H1 (cell line): ENCODE results near the gene TBK1. TPM values are rescaled to one million over a fixed set of nuclear protein-coding genes. Genes with fewer than 3 reads are reported as not detected.
A peak's percentile ranks its signal among the peaks of the same experiment; 100 is the strongest.

Experiments
- CTCF ChIA-PET: fragments of 300-600 bp; sonication (Branson Sonifier 250); formaldehyde crosslinking; loops from one replicate; lab custom pipeline; 2021; ENCODE audit not compliant: partially characterized antibody; lab: Charles Lee
- POLR2A ChIA-PET: fragments of 300-600 bp; sonication (Branson Sonifier 250); formaldehyde crosslinking; loops from one replicate; lab custom pipeline; 2021; ENCODE audit warnings: inconsistent platforms; ENCODE audit not compliant: partially characterized antibody; lab: Charles Lee
- DNase-seq, 2 experiments: peaks; one replicate each; pipeline versions ENCODE4 v3.0.0 to v3.0.0-alpha.2; 2010 to 2022; ENCODE audit warnings: low spot score in 2 of 2, low read depth in 1 of 2, mixed read lengths in 1 of 2
- FAIRE-seq: peaks from 2 replicates; lab custom pipeline; 2011; peaks lifted over from hg19 to GRCh38; lab: Jason Lieb, UNC
- H2AFZ ChIP-seq: 2 replicates; pipeline ENCODE4 v1.8.1; 2012; ENCODE audit warnings: low read length, inconsistent platforms
- H2AK5ac ChIP-seq: 2 replicates; pipeline ENCODE4 v1.6.1; 2013; ENCODE audit warnings: low read depth, low read length
- H2BK120ac ChIP-seq: replicated peaks from 2 replicates; pipeline ENCODE3; 2013; ENCODE audit warnings: low read depth, low read length, inconsistent platforms
- H2BK12ac ChIP-seq: 2 replicates; pipeline ENCODE4 v1.6.1; 2013; ENCODE audit warnings: low read depth, low read length
- H2BK15ac ChIP-seq: 2 replicates; pipeline ENCODE4 v1.6.1; 2013; ENCODE audit warnings: low read length
- H2BK20ac ChIP-seq: 2 replicates; pipeline ENCODE4 v1.6.1; 2013; ENCODE audit warnings: low read length
- H2BK5ac ChIP-seq: 2 replicates; pipeline ENCODE4 v1.6.1; 2013; ENCODE audit warnings: low read depth, low read length
- H3K14ac ChIP-seq: 2 replicates; pipeline ENCODE4 v1.6.1; 2013; ENCODE audit warnings: inconsistent platforms; ENCODE audit not compliant: insufficient read length
- H3K18ac ChIP-seq: 2 replicates; pipeline ENCODE4 v1.6.1; 2013; ENCODE audit warnings: low read length; ENCODE audit errors: extremely low read depth
- H3K23ac ChIP-seq: 2 replicates; pipeline ENCODE4 v1.6.1; 2013; ENCODE audit warnings: inconsistent platforms; ENCODE audit not compliant: insufficient read length
- H3K23me2 ChIP-seq: 2 replicates; pipeline ENCODE4 v1.6.1; 2013; ENCODE audit warnings: low read depth, low read length
- H3K27ac ChIP-seq: 2 replicates; pipeline ENCODE4 v1.6.1; 2011; ENCODE audit warnings: low read depth, low read length, inconsistent platforms
- H3K27me3 ChIP-seq, 4 experiments: replicated peaks in 1 of 4; 1 replicate in 1 of 4; 2 replicates in 3 of 4; pipeline versions ENCODE4 v1.6.1 to v1.8.1; 2011 to 2013; ENCODE audit warnings: low read length in 3 of 4, mild to moderate bottlenecking in 3 of 4, inconsistent platforms in 2 of 4, mixed read lengths in 2 of 4, moderate library complexity in 1 of 4; ENCODE audit not compliant: control insufficient read depth in 3 of 4, insufficient read depth in 3 of 4; ENCODE audit errors: extremely low read depth in 1 of 4
- H3K36me3 ChIP-seq, 4 experiments: 2 replicates each; pipeline versions ENCODE4 v1.6.1 to v1.8.1; 2011 to 2013; ENCODE audit warnings: mild to moderate bottlenecking in 4 of 4, low read length in 3 of 4, moderate library complexity in 2 of 4, control low read depth in 1 of 4, inconsistent platforms in 1 of 4; ENCODE audit not compliant: insufficient read depth in 4 of 4, control insufficient read depth in 2 of 4
- H3K4ac ChIP-seq: replicated peaks from 2 replicates; pipeline ENCODE3; 2013; ENCODE audit warnings: low read length, low read depth, mixed read lengths, inconsistent platforms; ENCODE audit not compliant: insufficient read length
- H3K4me1 ChIP-seq, 4 experiments: replicated peaks in 1 of 4; 1 replicate in 1 of 4; 2 replicates in 3 of 4; pipeline versions ENCODE4 v1.6.1 to v1.8.1; 2011 to 2013; ENCODE audit warnings: low read length in 3 of 4, inconsistent platforms in 2 of 4, mixed read lengths in 1 of 4; ENCODE audit not compliant: insufficient read depth in 4 of 4, control insufficient read depth in 3 of 4
- H3K4me2 ChIP-seq, 2 experiments: 2 replicates each; pipeline versions ENCODE4 v1.6.1 to v1.8.1; 2011 to 2013; ENCODE audit warnings: low read depth in 2 of 2, low read length in 2 of 2, control low read depth in 1 of 2, inconsistent platforms in 1 of 2, mild to moderate bottlenecking in 1 of 2; ENCODE audit not compliant: insufficient read depth in 1 of 2
- H3K4me3 ChIP-seq, 4 experiments: fragments of 200-600, 300-600 bp in 1 of 4; sonication (generic), shearing (Covaris generic), sonication (Bioruptor Twin) in 1 of 4; 2 replicates each; pipeline versions ENCODE4 v1.5.1 to v1.8.1; 2011 to 2016; ENCODE audit warnings: low read length in 4 of 4, low read depth in 3 of 4, control low read depth in 2 of 4, inconsistent platforms in 2 of 4, mild to moderate bottlenecking in 2 of 4, mixed read lengths in 1 of 4, moderate library complexity in 1 of 4; ENCODE audit not compliant: insufficient read depth in 2 of 4; ENCODE audit errors: extremely low read depth in 1 of 4
- H3K56ac ChIP-seq: replicated peaks from 2 replicates; pipeline ENCODE3; 2013; ENCODE audit warnings: low read depth, mild to moderate bottlenecking, mixed read lengths, low read length, inconsistent platforms; ENCODE audit not compliant: insufficient read length
- H3K79me1 ChIP-seq: 2 replicates; pipeline ENCODE4 v1.6.1; 2013; ENCODE audit warnings: low read depth, low read length, control low read depth
- H3K79me2 ChIP-seq, 2 experiments: 2 replicates each; pipeline versions ENCODE4 v1.6.1 to v1.8.1; 2012 to 2013; ENCODE audit warnings: low read length in 2 of 2, mild to moderate bottlenecking in 2 of 2, inconsistent platforms in 1 of 2; ENCODE audit not compliant: insufficient read depth in 2 of 2, control insufficient read depth in 1 of 2
- H3K9ac ChIP-seq, 4 experiments: replicated peaks in 1 of 4; 1 replicate in 1 of 4; 2 replicates in 3 of 4; pipeline versions ENCODE4 v1.6.1 to v1.8.1; 2011 to 2013; ENCODE audit warnings: low read depth in 3 of 4, low read length in 3 of 4, control low read depth in 2 of 4, mild to moderate bottlenecking in 2 of 4, moderate library complexity in 2 of 4, inconsistent platforms in 1 of 4; ENCODE audit errors: extremely low read depth in 1 of 4
- H3K9me3 ChIP-seq, 2 experiments: 2 replicates each; pipeline versions ENCODE4 v1.6.1 to v1.8.1; 2012 to 2013; ENCODE audit warnings: mild to moderate bottlenecking in 2 of 2, moderate library complexity in 2 of 2, control low read depth in 1 of 2, inconsistent platforms in 1 of 2, low read depth in 1 of 2, low read length in 1 of 2, mixed read lengths in 1 of 2; ENCODE audit not compliant: insufficient read depth in 2 of 2
- H4K20me1 ChIP-seq, 2 experiments: replicated peaks in 1 of 2; 2 replicates each; pipeline versions ENCODE3 to v1.8.1; 2011 to 2013; ENCODE audit warnings: inconsistent platforms in 2 of 2, low read length in 2 of 2, mild to moderate bottlenecking in 1 of 2; ENCODE audit not compliant: insufficient read depth in 2 of 2, control insufficient read depth in 1 of 2
- H4K5ac ChIP-seq: 2 replicates; pipeline ENCODE4 v1.6.1; 2013; ENCODE audit warnings: low read length, low read depth, mixed read lengths, inconsistent platforms; ENCODE audit not compliant: insufficient read length
- H4K8ac ChIP-seq: 2 replicates; pipeline ENCODE4 v1.8.0; 2013; ENCODE audit warnings: mild to moderate bottlenecking, moderate library complexity, low read length, inconsistent platforms; ENCODE audit not compliant: insufficient read depth; ENCODE audit errors: extremely low read depth
- H4K91ac ChIP-seq: replicated peaks from 2 replicates; pipeline ENCODE3; 2013; ENCODE audit warnings: low read length, mixed read lengths, inconsistent platforms; ENCODE audit not compliant: insufficient read length
- ATF2 ChIP-seq: IDR thresholded peaks from 2 replicates; pipeline ENCODE4 v1.6.1; 2012; ENCODE audit warnings: low read length, inconsistent platforms
- MAFK ChIP-seq: IDR thresholded peaks from 2 replicates; pipeline ENCODE4 v1.6.1; 2012; ENCODE audit warnings: low read depth, mild to moderate bottlenecking, improper control_type of control experiment, low read length
- SIN3A ChIP-seq, 2 experiments: IDR thresholded peaks in 1 of 2; conservative IDR thresholded peaks in 1 of 2; 2 replicates each; pipeline ENCODE4 v1.6.1; 2011 to 2012; ENCODE audit warnings: low read length in 2 of 2, improper control_type of control experiment in 1 of 2, low read depth in 1 of 2, mild to moderate bottlenecking in 1 of 2
- polyA plus RNA-seq, 7 experiments: library from polyadenylated mRNA; depleted of rRNA in 3 of 7; stranded (reverse) in 5 of 7; unstranded in 2 of 7; fragments of >200 nt in 5 of 7; fragments of 200-250 nt in 2 of 7; gene quantifications; 1 replicate in 5 of 7; 2 replicates in 1 of 7; 4 replicates in 1 of 7; pipeline versions ENCODE4 v1.2.1 to v1.2.3, GENCODE V29; 2011 to 2013; ENCODE audit warnings: missing spikeins in 2 of 7, mixed read lengths in 2 of 7
- total RNA-seq: library from RNA; stranded (reverse); fragmentation: NEBNext Ultra II Directional; extraction: Animal tissue kit (Norgen Biotek cat#: 25700); gene quantifications from 2 replicates; pipeline ENCODE4 v1.2.1, GENCODE V29; 2021

TBK1 gene
- total and polyA plus RNA-seq, 2 of the 8 experiments (the other 6 are each of a cell fraction or from before 2014, with no cell fraction given): 5.3 to 20.4 TPM

DNA sequence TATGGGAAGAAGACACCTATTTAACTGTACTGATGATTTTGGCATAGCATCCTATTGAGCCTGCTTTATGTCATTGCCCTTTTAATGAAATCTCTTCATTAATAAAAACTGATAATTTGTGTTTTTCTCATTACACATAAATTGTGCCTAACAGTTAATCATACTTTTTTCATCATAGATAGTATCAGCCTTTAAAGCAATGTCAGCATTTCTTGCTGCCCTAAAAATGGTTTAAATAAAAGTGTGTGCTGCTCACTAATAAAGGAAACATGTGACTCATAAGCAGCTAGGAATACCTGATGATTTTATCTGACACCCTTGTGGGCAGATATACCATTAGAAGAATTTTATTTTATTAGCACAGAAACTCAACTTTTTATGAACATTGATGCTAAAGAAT is 26.7 kb downstream of the TBK1 start:
- H3K14ac ChIP-seq: no peak overlapping the region
- ChIA-PET CTCF (no interaction called here), POLR2A (no interaction called here)
- H3K9me3 ChIP-seq: peaks cover 3 to 12% of the 10 kb centered on the region in 2 experiments; a peak in 3 of 4 replicates
- H4K5ac ChIP-seq: no peak overlapping the region
- H3K27ac ChIP-seq: no peak overlapping the region
- no peak overlapping the region for H3K9ac ChIP-seq
- H2AFZ ChIP-seq: no peak overlapping the region
- no peak overlapping the region for H2BK12ac ChIP-seq
- no peak overlapping the region for H4K91ac ChIP-seq
- H3K4me2 ChIP-seq: no peak overlapping the region
- H2BK20ac ChIP-seq: no peak overlapping the region
- peaks cover 0 to 12% of the 10 kb centered on the region in 2 experiments; a peak in 2 of 4 replicates for H3K79me2 ChIP-seq
- H3K36me3 ChIP-seq: peaks cover 5 to 44% (median 20%) of the 10 kb centered on the region in 4 experiments; a peak in 7 of 8 replicates
- no peak overlapping the region for H3K4me3 ChIP-seq
- H4K8ac ChIP-seq: no peak overlapping the region
- H2BK15ac ChIP-seq: no peak overlapping the region
- H3K23me2 ChIP-seq: no peaks in the 10 kb centered on the region
- H3K23ac ChIP-seq: no peak overlapping the region
- no peak overlapping the region for H2AK5ac ChIP-seq
- peaks cover 4% of the 10 kb centered on the region; the same call in 1 of the 2 replicates for H3K79me1 ChIP-seq
- H3K4ac ChIP-seq: no peak overlapping the region
- TF ChIP-seq SIN3A (conservative IDR thresholded peaks at IDR 0.05 in 1 of 2, IDR thresholded peaks at IDR 0.05 in 1 of 2; ENCODE audit: low read depth in 1 of 2, low read length in 2 of 2) (no peak), MAFK (peak; percentile 31; the same call in 1 of the 2 replicates), ATF2 (no peak)
- no peak overlapping the region for H2BK5ac ChIP-seq
- H3K56ac ChIP-seq: no peak overlapping the region
- no peak for DNase-seq
- no peaks in the 10 kb centered on the region for H4K20me1 ChIP-seq
- H3K27me3 ChIP-seq: no peaks in the 10 kb centered on the region
- no peak overlapping the region for H2BK120ac ChIP-seq
- FAIRE-seq: no peak
- no peak overlapping the region for H3K18ac ChIP-seq
- H3K4me1 ChIP-seq: no peaks in the 10 kb centered on the region
